Erythroblast (primary cell): ENCODE data around the gene BCL10.

Experiments used
- DNase-seq, 2 experiments: peaks; one replicate each; lab custom pipeline; 2025; lab: John Stamatoyannopoulos, UW
- GATA1 ChIP-seq: IDR thresholded peaks from 2 replicates; pipeline ENCODE4 v1.6.1; 2011; ENCODE audit warnings: low read depth, mild to moderate bottlenecking, control low read depth, low read length, moderate library complexity
- POLR2A ChIP-seq: IDR thresholded peaks from 2 replicates; pipeline ENCODE4 v1.6.1; 2011; ENCODE audit warnings: mild to moderate bottlenecking, low read length

BCL10 gene

GRCh38 chr1:85240174-85240601, 36.2 kb downstream of the BCL10 start:
- peak; percentile 36 to 57 for DNase-seq
- no peak for TF ChIP-seq POLR2A
- no peak for TF ChIP-seq GATA1

GRCh38 chr1:85237613-85238012, 38.8 kb downstream of the BCL10 start:
- no peak for TF ChIP-seq POLR2A
- TF ChIP-seq GATA1: no peak
- peak; percentile 12 to 13 for DNase-seq

DNA sequence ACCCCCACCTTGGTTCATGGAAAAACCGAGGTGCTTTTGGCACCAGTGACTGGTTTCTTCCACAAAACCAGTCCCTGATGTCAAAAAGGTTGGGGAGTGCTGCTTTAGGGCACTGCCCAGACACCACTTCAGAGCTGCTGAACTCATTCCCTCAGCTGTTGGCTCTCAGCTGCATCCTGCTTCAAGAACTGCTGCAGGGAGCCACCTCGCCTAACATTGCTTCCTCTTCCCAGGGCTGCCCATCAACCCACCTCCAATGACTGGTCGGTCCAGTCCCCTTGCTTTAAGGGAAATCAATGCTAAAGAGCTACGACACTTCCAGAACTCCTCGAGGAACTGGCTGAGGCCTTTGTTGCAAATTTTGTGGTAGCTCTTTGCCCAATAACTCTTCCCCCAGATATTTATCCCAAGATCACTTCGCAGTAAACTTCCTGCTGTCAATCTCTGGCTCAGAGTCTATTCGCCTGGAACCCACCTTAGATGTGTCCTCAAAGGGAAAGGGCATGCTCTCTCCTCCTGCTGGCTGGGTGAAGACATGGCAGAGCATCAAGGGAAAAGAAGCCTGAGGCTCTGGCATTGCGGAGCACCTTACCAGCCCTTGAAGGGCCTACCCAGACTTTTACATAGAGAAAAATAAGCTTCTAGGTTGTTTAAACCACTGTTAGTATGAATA, 46.0 kb downstream of the BCL10 start:
- TF ChIP-seq POLR2A: no peak
- TF ChIP-seq GATA1: no peak
- DNase-seq: peak; percentile 26 to 51

DNA sequence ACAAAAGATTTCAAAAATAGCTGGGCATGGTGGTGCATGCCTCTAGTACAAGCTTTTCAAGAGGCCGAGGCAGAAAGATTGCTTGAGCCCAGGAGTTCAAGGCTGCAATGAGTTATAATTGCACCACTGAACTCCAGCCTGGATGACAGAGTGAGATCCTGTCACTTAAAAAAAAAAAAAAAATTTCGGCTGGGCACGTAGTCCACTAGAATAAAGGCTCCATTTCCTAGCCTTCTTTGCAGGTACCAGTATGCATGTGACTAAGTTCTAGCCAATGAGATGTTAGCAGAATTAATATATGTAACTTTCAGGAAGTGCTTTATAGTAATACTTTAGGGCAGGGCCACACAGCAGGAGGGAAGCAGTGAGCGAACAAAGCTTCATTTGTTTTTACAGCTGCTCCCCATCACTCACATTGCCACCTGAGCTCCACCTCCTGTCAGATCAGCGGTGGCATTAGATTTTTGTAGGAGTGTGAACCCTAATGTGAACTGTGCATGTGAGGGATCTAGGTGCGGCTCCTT, 46.8 kb downstream of the BCL10 start:
- DNase-seq: no peak
- TF ChIP-seq GATA1: no peak
- no peak for TF ChIP-seq POLR2A

DNA sequence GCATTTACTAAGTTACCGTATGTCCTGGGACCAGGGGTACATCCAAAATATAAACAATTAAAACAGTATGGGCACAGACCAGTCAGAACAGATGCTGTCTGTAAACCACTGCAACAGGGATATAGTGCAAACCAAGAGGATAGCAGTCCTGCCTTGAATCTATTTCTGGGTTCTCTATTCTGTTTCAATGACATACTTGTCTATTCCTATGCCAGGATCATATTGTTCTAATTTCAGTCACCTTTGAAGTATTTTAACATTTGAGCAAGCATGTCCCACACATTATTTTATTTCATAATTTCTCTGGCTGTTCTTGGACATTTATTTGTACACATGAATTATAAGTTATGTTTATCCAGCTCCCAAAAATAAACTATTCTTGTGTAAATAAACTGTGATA, 47.5 kb downstream of the BCL10 start:
- DNase-seq: no peak
- TF ChIP-seq GATA1 (no peak), POLR2A (no peak)

DNA sequence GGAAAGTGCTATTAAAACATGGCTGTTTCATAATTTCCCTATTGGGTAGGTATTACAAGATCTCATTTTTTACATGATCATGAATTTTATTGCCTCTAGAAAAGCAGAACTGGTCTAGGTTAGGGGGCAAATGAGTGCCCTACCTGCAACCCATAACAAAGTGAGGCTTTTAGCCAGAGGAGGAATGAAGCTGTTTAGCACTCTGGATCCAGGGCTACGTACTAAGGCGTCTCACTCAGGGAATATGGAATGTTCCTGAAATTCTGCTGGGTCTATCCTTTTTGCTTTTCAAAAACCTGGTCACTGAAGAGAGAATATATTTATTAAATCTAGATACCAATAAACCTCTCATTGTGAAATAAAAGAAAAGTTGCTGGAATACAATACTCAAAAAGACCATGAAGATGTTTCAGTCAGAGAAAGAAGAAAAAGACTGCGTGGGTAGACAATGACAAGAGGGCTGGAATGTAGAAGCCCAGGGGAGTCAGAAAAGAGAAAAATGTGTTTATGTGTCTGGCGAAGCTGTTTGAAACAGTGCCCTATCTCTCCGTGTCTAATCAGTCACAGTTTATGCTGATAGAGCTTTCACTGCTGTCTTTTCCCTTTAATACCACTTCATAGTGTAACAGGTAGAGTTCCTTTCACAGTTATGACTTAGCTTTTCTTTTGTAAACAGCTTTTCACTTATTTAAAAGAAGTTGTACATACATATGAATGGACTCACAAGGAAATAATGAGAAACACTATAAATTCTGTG, 50.6 kb downstream of the BCL10 start:
- TF ChIP-seq POLR2A (no peak), GATA1 (no peak)
- DNase-seq: peak; percentile 7 to 44

DNA sequence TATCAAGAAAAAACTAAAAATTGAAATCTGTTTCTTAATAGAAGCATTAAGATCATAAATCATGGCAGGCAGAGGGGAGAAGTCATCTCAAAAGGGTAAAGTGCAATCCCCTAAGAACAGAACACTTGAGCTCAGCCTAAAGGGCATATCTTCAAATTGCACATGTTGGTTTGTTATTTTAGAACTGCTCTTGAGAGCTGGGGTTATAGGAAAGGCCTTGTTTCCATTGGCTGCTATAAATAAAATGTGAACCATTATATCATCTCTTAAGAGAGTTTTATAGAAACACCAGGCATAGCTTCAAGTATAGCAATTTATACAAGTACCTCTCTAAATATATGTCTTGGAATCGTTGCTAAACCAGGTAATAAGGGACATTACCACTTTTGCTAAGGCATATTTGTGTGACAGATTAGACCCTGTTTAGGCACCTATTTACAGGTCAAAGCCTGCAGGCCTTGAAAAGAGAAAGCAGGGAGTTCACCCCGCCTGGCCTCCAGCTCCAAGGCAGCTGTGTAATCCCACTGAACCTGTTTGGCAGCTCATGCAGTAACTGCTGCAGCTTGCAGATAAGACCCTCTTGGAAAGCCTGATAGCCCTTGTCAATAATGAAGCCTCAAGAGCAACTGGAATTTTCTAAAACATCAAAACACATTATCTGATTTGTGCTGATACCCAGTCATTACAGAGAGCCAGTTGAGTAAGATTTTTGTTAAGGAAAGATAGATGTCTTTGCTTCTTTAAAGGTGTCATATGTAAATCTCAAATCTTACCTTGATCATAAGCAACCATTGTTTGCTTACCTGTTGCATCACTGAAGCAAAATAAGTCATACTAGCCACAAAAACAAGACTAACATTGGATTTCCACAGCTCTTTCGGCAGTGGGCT, 51.5 kb downstream of the BCL10 start:
- DNase-seq: peak; percentile 93 to 97
- TF ChIP-seq GATA1: peak; percentile 87
- no peak for TF ChIP-seq POLR2A

- DNase-seq: peak in 1 of 2 experiments; percentile 31
- TF ChIP-seq POLR2A (no peak), GATA1 (no peak)
These were observed 52.1 kb downstream of the BCL10 start for GRCh38 chr1:85224295-85224694.

GRCh38 chr1:85223334-85223733, 53.1 kb downstream of the BCL10 start:
- peak in 1 of 2 experiments; percentile 13 for DNase-seq
- no peak for TF ChIP-seq GATA1
- TF ChIP-seq POLR2A: no peak

DNA sequence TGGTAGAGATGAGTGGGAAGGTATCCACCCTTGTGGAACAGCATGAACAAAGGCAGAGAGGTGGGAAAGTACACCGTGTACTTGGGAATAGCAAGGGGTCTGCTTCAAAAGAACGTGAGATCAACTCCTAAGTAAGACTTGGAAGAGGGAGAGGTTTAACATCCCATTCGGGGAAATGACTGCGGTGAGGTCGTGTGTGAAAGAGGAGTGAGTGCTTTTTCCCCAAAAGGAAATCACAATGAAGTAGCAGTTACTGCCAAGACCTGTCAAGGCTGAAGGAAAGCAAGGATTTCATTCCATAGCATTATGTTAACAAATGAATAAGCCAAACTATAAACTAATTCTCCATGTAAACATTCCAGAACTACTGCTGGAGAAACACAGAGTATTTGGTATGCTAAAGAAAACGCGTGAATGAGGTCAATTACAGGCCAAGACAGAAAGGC, 55.7 kb downstream of the BCL10 start:
- no peak for DNase-seq
- TF ChIP-seq POLR2A (no peak), GATA1 (no peak)

GRCh38 chr1:85219853-85220610, 56.4 kb downstream of the BCL10 start:
- TF ChIP-seq POLR2A: no peak
- no peak for TF ChIP-seq GATA1
- peak; percentile 50 to 55 for DNase-seq

GRCh38 chr1:85216697-85217096, 59.7 kb downstream of the BCL10 start:
- TF ChIP-seq POLR2A (no peak), GATA1 (no peak)
- no peak for DNase-seq
